SIG-M5 treated with dmso at 0.1 percent for 504 hours (cell line): ENCODE results near the gene PIGQ.

Source experiments
- DNase-seq: peaks from one replicate; lab custom pipeline; 2025; ENCODE audit not compliant: unreplicated experiment; lab: John Stamatoyannopoulos, UW

Gene PIGQ

GRCh38 chr16:598823-599739 lies 29.3 kb downstream of the PIGQ start:
- DNase-seq: no peak

- DNase-seq: peak; percentile 49
Observed at GRCh38 chr16:600781-601180, 31.0 kb downstream of the PIGQ start.

- no peak for DNase-seq
Observed at GRCh38 chr16:603933-604332, 34.2 kb downstream of the PIGQ start.

- DNase-seq: no peak
Observed at GRCh38 chr16:606656-607307, 37.0 kb downstream of the PIGQ start.

GRCh38 chr16:608019-608418 lies 38.3 kb downstream of the PIGQ start:
- no peak for DNase-seq

GRCh38 chr16:609316-609715 lies 39.5 kb downstream of the PIGQ start:
- DNase-seq: no peak

- no peak for DNase-seq
Observed at GRCh38 chr16:609984-610383, 40.2 kb downstream of the PIGQ start.

- no peak for DNase-seq
Observed at GRCh38 chr16:610513-611381, 41.0 kb downstream of the PIGQ start.

GRCh38 chr16:615122-615521 lies 45.4 kb downstream of the PIGQ start:
- DNase-seq: no peak

- no peak for DNase-seq
Observed at GRCh38 chr16:616733-617586, 47.2 kb downstream of the PIGQ start.

- no peak for DNase-seq
Observed at GRCh38 chr16:617855-618254, 48.1 kb downstream of the PIGQ start.

- DNase-seq: no peak
Observed at GRCh38 chr16:619476-620100, 49.8 kb downstream of the PIGQ start.

- DNase-seq: no peak
Observed at GRCh38 chr16:620700-621525, 51.1 kb downstream of the PIGQ start.

- DNase-seq: no peak
Observed at GRCh38 chr16:621526-622105, 51.8 kb downstream of the PIGQ start.

- DNase-seq: no peak
Observed at GRCh38 chr16:622920-623280, 53.1 kb downstream of the PIGQ start.

- DNase-seq: no peak
Observed at GRCh38 chr16:624526-625070, 54.8 kb downstream of the PIGQ start.

GRCh38 chr16:625117-625976 lies 55.6 kb downstream of the PIGQ start:
- no peak for DNase-seq
